ENCODE data around the gene NCOA6.
A peak's percentile ranks its signal among the peaks of the same experiment; 100 is the strongest.

Gene NCOA6

DNA sequence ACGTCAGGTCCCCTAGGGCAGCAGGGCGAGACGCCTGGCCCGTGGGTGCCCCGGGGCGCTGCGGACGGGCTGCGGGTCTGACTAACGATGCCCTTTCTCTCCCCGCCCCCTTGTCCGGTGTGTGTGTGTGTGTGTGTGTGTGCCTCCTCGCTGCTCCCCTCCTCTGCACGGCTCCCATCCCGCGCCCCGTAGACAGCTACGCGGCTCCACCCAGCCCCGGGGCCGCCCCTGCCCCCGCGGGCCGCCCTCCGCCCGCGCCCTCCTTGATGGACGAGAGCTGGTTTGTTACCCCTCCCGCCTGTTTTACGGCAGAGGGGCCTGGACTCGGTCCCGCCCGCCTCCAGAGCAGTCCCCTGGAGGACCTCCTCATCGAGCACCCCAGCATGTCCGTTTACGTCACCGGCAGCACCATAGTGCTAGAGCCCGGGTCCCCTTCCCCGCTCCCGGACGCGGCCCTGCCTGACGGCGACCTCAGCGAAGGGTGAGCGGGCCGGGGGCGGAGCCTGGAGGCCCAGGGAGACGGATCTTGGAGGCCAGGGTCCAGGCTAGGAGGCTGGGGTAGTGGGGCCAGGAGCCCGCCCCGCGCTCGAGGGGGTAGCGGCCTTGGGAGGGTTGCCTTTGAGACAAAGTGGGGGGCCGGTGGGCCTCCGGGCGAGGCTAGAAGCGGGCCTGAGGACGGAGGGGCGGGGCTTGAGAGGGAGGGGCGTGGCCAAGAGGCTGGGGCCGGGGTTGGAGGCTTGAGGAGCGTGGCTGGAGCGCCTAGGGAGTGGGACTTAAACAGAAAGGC lies 116.2 kb downstream of the NCOA6 start:
- TF ChIP-seq CTCF (IDR thresholded peaks at IDR 0.05; ENCODE audit: borderline replicate concordance, insufficient read depth, low read depth, low read length), result no peak
- H3K4me3 ChIP-seq (ENCODE audit: low read depth, low read length), result peak overlapping the region; percentile 68

DNA sequence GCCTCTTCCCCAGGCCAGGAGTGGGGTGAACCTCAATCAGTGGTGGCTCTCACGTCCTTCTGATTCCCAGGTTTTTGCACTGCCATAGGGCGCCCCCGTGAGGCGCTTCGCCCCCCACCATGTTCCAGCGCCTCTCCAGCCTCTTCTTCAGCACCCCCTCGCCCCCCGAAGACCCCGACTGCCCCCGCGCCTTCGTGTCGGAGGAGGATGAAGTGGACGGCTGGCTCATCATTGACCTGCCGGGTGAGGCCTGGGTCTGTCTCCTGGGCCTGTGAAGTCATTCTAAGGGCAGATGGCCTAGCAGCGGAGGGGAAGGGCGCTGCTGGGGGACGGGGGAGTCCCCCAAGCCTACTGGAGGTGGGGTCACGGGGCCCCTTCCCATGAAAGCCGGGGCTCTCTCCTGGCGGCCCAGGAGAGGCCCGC lies 116.8 kb downstream of the NCOA6 start:
- H3K4me3 ChIP-seq (ENCODE audit: low read depth, low read length), result peak overlapping the region; percentile 68
- TF ChIP-seq CTCF (IDR thresholded peaks at IDR 0.05; ENCODE audit: borderline replicate concordance, insufficient read depth, low read depth, low read length), result peak; percentile 66

DNA sequence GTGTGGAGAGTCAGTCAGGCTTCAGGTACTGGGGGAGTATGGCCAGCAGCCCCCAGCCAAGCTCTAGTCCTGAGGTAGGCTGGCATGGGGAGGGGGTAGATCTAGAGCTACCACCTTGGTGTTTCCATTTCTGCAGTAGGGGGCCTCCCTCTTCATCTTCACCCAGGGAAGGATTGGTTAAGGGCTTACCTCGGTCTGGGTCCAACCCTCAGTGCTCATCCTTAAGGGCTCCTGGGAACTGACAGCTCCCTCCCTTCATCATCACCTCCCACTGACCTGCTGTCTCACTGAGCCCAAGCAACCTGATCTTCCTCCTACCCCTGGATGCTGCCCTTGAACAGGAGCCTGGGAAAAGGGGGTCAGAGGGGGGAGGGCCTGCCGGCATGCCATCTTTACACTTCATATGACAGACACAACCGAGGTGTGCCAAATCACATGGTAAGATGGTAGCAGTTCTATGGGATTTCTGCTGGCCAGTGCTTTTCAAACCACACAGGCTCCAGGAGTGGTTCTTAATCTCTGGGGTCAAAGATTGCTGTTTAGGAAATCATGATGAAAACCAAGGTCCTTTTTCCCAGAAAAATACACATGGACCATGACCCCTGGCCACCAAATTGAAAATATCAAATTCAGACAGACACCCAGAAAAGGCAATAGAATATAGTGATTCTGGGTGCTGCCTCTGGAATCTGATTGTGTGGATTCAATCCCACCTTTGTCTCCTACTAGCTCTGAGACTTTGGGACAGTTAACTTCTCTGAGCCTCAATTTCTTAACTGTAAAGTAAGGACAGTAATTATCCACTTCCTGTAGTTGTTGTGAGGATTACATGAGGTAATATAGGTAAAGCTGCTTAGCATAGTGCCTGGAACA lies 118.3 kb downstream of the NCOA6 start:
- H3K4me3 ChIP-seq (ENCODE audit: low read depth, low read length), result no peak overlapping the region
- no peak for TF ChIP-seq CTCF (IDR thresholded peaks at IDR 0.05; ENCODE audit: borderline replicate concordance, insufficient read depth, low read depth, low read length)

GRCh38 chr20:34706302-34706875 lies 119.1 kb downstream of the NCOA6 start:
- no peak for TF ChIP-seq CTCF (IDR thresholded peaks at IDR 0.05; ENCODE audit: borderline replicate concordance, insufficient read depth, low read depth, low read length)
- no peak overlapping the region for H3K4me3 ChIP-seq (ENCODE audit: low read depth, low read length)

DNA sequence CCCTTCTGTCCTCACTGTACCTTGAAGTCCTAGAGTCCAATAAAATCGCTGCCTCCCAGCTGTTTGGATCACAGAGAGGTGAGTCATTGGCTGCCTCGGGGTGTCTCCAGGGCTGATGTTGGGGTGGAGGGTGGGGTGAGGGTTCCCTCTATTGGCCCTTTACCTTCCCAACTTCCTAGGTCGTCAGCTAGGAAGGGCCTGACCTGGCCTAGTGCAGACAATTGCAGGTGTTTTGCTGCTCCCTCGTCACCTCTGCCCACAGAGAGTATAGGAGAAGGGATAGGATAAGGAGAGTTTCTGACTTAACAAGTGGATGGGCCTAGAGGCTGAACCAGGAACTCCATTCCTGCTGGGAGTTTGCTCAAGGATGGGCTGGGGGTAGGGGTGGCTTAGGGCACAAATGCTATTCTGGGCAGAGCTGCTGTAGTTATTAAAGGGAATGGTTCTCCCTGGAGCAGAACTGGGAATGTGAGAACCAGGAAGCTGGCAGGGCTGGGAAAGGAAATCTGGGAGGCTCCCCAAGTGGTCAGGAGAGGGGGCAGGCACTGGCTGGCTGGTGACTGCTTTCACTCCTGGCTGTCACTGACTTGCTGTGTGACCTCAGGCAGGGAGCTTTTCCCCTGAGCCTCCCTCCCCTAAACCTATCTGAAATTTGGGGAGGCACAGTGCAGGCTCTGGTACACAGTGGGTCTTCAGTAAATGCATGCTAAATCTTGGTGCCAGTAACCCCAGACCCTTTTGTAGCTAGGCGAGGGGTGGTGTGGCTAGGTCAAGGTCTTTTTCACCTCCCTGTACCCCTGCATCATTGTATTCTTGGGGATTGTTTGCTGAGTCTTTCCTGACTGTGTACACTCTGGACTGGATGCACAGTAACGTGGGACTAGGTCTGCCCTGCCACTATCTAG lies 119.8 kb downstream of the NCOA6 start:
- 0 out of 2 replicates have a peak, but pooled peaks have one; percentile 12 for TF ChIP-seq CTCF (IDR thresholded peaks at IDR 0.05; ENCODE audit: borderline replicate concordance, insufficient read depth, low read depth, low read length)
- H3K4me3 ChIP-seq (ENCODE audit: low read depth, low read length), result no peak overlapping the region

DNA sequence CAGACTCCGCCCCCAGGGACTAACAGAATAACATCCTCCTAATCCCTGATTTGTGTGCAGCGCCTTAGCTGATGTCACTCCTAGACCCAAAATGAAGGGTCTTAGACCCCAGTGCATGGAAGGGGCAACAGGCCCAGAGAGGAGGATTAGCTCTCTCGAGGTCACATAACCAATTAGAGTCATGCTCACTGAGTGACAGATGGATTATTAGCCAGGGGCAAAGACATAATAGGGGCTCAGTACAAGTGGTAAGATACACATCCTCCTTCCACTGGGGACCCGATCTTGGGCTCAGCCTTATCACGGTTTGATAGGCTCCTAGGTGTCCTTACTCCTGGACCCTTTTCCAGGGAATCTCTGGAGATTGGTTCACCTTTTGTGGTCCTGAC lies 120.4 kb downstream of the NCOA6 start:
- TF ChIP-seq CTCF (IDR thresholded peaks at IDR 0.05; ENCODE audit: borderline replicate concordance, insufficient read depth, low read depth, low read length), result no peak

More for the DNA sequence above, 120.4 kb downstream of the NCOA6 start:
- peak overlapping the region; percentile 65 for H3K4me3 ChIP-seq (ENCODE audit: low read depth, low read length)

Data from GM12875 (cell line).